ENCODE measurements around the gene KRTAP4-16. TPM values are rescaled to one million over a fixed set of nuclear protein-coding genes. Genes with fewer than 3 reads are reported as not detected.
"Not testable (repeated sequence)": the region's sequence is repeated elsewhere in the genome, so short reads cannot be mapped to it uniquely, and the experiment has no call there.

The KRTAP4-16 gene
- total RNA-seq = not detected
- long read RNA-seq = 0 reads

DNA sequence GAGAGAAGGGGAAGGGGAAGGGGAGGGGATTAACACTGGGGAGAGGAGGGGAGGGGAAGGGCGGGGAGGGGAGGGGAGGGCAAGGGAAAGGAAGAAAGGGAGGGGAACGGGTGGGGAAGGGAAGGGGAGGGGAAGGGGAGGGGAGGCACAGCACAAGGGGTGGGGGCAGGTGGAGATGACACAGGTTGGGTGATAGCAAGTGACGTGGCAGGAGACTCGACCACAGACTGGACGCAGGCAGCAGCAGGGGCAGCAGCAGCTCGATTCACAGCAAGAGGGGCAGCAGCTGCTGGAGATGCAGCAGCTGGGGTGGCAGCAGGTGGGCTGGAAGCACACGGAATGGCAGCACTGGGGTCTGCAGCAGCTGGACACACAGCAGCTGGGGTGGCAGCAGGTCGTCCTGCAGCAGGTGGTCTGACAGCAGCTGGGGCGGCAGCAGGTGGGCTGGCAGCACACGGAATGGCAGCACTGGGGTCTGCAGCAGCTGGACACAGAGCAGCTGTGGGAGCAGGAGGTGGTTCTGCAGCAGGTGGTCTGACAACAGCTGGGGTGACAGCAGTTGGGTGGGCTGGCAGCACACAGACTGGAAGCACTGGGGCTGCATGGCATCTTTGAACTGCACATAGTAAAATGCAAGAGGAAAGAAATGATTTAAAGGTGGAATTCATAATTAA, at the start of gene KRTAP4-16:
TSS of gene KRTAP4-16 (minus strand) at position 624 of the 674 bp plus-strand sequence. CDS start at position 624, 0 bp downstream.
- intact Hi-C loops (cut with DNase I) = no loop called here
- no peak for DNase-seq (ENCODE audit: missing footprints)
- no peak for ATAC-seq

DNA sequence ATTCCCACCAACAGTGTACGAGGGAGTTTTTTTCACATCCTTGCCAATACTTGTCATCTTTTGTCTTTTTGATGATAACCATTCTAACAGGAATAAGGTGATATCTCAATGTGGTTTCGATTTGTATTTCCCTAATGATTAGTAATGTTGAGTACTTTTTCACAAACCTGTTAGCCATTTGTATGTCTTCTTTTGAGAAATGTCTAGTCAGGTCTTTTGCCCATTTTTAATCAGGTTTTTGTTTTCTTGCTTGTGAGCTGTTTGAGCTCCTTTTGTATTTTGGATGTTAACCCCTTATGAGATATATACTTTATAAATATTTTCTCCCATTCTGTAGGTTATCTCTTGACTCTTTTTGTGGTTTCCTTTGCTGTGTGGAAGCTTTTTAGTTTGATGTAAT, 49.5 kb upstream of the KRTAP4-16 start:
- ATAC-seq (no peak), DNase-seq (ENCODE audit: missing footprints) (no peak)
- intact Hi-C loops (cut with DNase I) = no loop called here

DNA sequence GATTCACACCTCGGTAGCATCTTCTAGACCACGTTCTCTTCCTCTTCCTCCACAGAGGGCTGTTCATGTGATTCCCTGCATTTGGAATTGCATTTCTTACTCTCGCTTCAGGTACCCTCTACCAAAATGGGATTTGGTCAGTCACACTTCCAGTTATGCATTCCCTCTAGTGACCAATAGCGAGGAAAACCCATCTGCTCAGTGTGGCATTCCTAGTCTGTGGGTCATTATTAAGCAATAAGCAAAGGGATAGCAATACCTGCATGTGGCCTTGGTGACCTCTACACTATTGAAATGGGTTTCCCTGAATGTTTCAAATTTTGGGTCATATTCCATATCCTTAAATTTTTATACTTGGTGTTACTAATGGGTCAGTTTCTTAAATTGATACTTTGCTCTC, 48.0 kb upstream of the KRTAP4-16 start:
- DNase-seq (ENCODE audit: missing footprints) (no peak), ATAC-seq (no peak)
- intact Hi-C loops (cut with DNase I) = no loop called here

DNA sequence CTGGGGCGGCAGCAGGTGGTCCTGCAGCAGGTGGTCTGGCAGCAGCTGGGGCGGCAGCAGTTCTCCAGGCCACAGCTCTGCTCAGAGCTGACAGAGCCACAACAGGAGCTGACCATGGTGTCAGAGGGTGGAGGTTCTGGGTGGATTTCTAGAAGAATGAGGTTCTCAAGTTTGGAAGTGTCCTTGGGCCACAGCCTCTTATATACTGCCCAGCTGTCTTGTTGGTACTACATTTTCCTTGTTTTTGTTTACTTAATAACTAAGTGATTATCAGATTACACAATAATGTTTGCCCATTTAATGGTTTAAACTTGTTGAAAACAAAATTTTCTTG, 47.6 kb upstream of the KRTAP4-16 start, which contains the start of gene KRTAP4-5:
TSS of gene KRTAP4-5 (minus strand) at position 174 of the 334 bp plus-strand sequence. CDS start at position 116, 58 bp downstream.
- ATAC-seq = no peak
- intact Hi-C loops (cut with DNase I) = no loop called here
- DNase-seq (ENCODE audit: missing footprints) = no peak

DNA sequence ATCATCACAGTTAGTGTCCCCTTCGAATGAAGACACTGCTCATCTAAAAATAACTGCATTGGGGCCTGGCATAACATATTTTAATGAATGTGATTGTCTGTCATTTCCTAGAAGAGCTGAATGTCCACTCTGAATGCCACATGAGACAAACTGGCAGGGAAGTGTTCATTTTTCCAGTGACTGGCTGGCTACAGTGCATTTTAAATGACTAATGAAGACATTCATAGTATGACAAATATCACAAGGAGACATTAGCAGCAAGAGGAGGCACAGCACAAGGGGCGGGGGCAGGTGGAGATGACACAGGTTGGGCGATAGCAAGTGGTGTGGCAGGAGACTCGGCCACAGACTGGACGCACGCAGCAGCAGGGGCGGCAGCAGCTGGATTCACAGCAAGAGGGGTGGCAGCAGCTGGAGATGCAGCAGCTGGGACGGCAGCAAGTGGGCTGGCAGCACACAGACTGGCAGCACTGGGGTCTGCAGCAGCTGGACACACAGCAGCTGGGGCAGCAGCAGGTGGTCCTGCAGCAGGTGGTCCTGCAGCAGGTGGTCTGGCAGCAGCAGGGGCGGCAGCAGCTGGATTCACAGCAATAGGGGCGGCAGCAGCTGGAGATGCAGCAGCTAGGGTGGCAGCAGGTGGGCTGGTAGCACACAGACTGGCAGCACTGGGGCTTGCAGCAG, 47.1 kb upstream of the KRTAP4-16 start:
- ATAC-seq; DNase-seq (ENCODE audit: missing footprints); intact Hi-C loops (cut with DNase I): not testable (repeated sequence)

DNA sequence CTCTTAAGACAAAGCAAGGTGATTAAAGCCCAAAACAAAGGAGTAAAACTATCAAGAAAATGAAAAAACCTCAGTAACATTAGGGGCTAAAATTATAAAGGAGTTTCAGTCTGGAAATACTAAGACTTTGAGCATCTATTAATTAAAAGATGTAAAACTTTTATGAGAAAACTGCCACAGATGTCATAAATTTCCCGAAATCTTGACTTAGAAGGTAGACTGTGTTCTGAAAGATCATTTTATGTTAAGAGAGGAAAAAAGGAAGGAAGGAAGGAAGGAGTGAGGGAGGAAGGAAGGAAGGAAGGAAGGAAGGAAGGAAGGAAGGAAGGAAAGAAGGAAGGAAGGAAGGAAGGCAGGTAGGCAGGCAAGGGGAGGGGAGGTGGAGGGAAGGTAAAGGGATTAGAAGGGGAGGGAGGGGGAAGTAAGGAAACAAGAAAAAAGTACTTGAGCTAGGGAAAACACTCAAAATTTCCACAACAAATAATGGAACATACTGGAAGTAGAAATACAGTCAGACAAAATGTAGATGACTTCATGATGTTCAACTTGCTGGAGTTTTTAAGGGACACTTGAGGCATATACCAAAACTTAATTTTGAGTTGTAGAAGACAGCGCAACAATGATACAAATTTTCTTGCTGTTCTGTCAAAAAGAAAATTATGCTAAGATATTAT, 45.7 kb upstream of the KRTAP4-16 start:
- intact Hi-C loops (cut with DNase I) = no loop called here

DNA sequence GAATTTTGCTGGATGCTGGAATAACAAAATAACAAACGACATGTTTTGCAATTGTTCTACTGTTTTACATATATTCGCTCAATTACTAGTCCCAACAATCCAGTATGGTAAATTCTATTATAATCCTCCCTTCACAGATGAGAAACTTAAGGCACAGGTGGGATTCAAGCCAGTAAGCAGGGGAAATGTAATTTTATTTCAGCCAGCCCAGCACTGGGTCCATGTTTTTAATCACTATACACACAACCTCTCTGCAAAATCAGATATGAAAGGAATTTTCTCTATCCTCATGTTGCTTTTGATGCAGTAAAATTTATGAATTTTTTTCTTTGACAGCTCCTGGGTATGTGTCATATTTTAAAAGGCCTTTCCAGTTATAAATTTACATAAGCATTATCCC, 43.3 kb upstream of the KRTAP4-16 start:
- ATAC-seq = no peak
- intact Hi-C loops (cut with DNase I) = no loop called here
- DNase-seq (ENCODE audit: missing footprints) = no peak

More for the DNA sequence above, 45.7 kb upstream of the KRTAP4-16 start:
- ATAC-seq (no peak), DNase-seq (ENCODE audit: missing footprints) (no peak)

DNA sequence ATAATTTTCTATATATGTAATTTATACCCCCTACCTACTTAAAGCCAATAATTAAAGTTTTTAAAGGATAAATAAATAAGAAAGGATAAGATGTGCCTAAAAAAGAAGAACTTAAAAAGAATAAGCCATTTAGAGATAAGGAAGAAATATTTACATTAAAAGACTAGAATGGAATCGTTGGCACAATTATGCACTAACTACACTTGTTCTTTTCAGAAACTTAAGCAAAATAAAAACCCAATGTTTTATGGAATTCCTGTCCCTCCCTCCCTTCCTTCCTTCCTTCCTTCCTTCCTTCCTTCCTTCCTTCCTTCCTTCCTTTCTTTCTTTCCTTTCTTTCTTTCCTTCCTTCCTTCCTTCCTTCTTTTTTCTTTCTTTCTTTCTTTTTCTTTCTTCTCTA, 42.8 kb upstream of the KRTAP4-16 start:
- DNase-seq (ENCODE audit: missing footprints) (no peak), ATAC-seq (no peak)
- intact Hi-C loops (cut with DNase I) = no loop called here

DNA sequence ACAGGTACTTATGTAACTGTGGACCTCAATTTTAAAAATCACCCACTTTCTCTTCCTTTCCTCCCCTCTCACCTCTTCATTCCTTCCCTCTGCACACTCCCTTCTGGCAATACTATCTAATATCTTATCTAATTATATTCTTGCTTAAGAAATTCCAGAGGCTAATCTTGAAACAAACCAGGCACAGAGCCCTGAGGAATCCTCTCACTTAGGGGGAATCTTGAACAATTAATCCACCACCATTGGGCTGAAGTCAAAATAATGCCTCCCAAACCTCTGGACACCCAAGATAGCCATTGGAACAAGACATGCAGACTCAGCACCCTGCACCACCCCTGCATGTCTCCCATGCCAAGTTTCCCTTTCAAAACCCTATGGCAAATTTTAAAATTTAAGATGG, 39.4 kb upstream of the KRTAP4-16 start:
- ATAC-seq = no peak
- intact Hi-C loops (cut with DNase I) = no loop called here
- DNase-seq (ENCODE audit: missing footprints) = no peak

DNA sequence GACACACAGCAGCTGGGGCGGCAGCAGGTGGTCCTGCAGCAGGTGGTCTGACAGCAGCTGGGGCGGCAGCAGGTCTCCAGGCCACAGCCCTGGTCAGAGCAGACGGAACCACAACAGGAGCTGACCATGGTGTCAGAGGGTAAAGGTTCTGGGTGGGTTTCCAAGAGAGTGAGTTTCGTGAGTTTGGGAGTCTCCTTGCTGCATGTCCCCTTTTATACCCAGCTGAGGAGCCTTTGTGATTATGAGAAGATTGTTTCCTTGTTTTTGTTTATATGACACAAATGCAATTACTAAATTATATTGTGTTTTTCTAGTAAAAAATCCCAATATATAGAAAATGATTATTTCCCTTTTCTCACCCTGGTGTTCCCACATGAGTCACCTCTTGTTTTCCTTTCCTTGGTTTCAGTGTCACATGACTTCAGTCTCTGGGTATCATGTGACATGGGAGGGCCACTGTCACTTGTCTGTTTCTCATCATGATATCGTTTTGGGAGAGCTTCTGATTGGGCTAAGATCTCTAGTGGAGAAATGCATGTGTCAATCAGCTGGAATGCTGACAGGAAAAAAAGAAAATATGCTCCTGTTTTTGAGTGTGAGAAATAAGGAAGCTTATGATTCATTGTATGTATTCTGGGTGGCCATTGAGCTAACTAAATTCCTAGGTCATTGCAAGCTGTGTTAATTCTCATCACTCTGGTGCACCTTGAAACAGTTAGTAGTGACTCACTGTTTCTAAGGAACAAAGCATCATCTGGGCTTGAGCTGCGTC, 38.5 kb upstream of the KRTAP4-16 start, which contains the start of gene KRTAP4-6:
TSS of gene KRTAP4-6 (minus strand) at position 185 of the 772 bp plus-strand sequence. CDS start at position 128, 57 bp downstream.
- intact Hi-C loops (cut with DNase I) = no loop called here
- no peak for ATAC-seq
- DNase-seq (ENCODE audit: missing footprints) = no peak

DNA sequence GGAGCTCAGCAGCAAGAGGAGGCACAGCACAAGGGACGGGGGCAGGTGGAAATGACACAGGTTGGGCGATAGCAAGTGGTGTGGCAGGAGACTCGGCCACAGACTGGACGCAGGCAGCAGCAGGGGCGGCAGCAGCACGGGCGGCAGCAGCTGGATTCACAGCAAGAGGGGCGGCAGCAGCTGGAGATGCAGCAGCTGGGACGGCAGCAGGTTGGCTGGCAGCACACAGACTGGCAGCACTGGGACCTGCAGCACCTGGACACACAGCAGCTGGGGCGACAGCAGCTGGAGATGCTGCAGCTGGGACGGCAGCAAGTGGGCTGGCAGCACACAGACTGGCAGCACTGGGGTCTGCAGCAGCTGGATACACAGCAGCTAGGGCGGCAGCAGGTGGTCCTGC, 37.9 kb upstream of the KRTAP4-16 start:
- DNase-seq (ENCODE audit: missing footprints); ATAC-seq; intact Hi-C loops (cut with DNase I): not testable (repeated sequence)

DNA sequence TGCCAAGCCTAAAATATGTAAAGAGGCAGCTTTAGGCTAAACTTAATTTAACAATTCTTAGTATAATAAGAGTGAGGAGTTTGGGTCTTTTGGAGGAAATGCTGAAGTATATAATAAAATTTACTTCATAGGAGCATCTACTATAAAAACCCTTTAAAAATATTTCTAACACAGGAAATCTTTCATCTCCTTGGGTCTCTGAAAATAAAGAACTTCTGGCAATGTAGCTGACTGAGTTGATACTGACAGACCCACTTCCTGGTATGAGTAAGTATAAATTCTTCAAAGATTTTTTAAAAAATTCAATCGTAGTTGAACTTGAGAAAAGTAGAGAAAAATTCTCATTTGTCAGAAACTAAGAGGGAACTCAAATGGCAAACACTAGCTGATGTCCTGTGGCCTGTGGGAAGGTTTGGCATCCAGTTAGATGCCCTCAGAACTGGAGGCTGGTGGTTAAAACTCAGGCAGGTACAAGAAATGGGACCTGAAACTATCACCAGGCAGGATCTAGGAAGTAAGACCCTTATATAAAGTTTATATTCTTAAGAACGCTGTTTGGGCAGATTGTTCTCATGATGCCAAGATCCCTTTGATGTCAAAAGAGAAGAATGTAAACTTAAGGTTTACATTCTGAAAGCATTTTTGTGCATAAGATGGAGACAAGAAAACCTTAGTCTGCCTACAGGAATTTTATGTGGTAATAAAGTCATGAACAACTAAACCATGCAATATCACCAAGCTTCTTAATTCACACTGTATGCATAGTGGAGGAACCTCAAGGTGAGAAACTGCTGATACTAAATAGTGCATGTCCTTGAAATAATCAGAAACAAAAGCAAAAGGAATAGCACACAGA, 32.1 kb upstream of the KRTAP4-16 start:
- ATAC-seq (no peak), DNase-seq (ENCODE audit: missing footprints) (no peak)
- intact Hi-C loops (cut with DNase I) = no loop called here

DNA sequence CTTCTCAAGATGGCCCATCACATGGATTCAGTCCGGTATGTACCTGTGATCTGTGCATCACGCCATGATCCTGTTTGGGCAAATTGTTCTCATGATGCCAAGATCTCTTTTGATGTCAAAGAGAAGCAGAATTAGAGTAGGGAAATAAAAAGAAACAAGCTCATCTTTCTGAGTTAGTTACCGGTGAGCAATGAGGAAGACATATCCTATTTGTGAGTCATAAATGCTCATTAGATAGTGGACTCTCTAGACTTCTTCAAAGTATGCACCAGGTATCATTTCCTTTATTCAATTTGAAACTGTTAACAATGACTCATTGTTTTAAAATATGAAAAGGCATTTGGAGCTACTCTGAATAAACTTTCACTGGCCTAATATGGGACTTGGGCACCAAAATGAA, 30.0 kb upstream of the KRTAP4-16 start:
- no peak for ATAC-seq
- no peak for DNase-seq (ENCODE audit: missing footprints)
- intact Hi-C loops (cut with DNase I) = no loop called here

DNA sequence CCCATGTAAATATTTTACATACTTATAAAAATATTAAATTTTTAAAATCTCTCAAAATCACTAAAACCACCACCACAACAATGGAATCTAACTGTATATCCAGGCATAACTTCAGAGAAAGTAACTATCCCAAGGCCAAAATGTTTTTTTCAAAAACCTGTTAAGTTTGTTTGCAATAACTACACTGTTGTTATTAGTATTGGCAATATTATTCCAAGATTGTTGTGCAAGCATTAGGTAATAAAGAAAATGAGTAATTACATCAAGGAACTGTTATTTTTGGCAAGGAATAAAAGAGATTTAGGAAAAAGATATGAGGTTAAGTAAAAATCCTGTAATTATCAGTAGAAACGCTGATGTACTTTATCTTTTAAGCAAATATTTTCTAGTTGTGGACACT, 25.4 kb upstream of the KRTAP4-16 start:
- DNase-seq (ENCODE audit: missing footprints) = no peak
- ATAC-seq = no peak
- intact Hi-C loops (cut with DNase I) = no loop called here

DNA sequence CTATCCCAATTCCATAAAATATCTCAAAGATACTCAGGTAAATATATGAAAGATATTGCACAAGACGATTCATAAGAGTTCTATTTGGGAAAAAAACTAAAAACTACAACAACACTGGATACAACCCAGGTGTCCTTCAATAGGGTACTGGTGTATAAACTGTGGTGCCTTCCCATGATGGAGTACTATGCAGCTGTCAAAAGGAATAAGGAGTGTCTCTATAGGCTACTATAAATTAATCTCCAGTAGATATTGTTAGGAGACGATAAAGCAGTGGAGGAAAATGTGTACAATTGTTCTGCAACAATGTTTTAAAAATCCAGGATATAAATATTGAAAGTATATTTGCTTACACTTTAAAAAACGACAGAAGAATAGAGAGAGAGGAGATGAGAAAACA, 24.4 kb upstream of the KRTAP4-16 start:
- intact Hi-C loops (cut with DNase I) = no loop called here
- no peak for ATAC-seq

DNA sequence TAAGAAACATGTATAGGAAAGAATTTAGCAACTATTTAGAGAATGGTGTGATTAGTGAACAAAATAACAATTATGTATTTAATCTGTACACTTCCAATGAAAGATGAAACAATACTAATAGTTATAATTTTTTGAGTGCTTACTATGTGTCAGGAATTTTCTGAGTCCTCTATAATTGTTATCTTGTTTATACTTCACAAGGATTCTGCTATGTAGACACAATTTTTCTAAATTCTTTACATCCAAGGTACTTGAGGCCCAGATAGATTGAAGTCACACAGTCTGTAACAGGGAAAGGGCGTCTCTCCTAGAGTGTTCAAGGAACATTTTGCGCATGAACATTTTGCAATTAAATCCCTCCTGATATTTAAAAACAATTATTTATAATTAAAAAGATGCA, 23.1 kb upstream of the KRTAP4-16 start:
- no peak for ATAC-seq
- DNase-seq (ENCODE audit: missing footprints) = no peak
- intact Hi-C loops (cut with DNase I) = no loop called here

More for the DNA sequence above, 24.4 kb upstream of the KRTAP4-16 start:
- no peak for DNase-seq (ENCODE audit: missing footprints)

DNA sequence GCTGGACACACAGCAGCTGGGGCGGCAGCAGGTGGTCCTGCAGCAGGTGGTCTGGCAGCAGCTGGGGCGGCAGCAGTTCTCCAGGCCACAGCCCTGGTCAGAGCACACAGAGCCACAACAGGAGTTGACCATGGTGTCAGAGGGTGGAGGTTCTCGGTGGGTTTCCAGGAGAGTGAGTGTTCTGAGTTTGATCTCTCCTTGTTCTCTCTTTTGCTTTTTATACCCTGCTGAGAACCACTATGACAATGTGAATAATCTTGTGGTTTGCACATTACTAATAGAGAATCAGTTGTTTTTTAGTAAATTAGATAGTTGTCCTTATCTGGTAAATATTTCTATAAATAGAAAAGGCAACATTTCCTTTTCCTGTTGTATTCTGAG, 22.0 kb upstream of the KRTAP4-16 start, which contains the start of gene KRTAP4-12:
TSS of gene KRTAP4-12 (minus strand) at position 192 of the 381 bp plus-strand sequence. CDS start at position 132, 60 bp downstream.
- DNase-seq (ENCODE audit: missing footprints); ATAC-seq; intact Hi-C loops (cut with DNase I): not testable (repeated sequence)
